PC-9 (cell line): ENCODE measurements around the gene DICER1.

Source experiments
- EZH2 ChIP-seq: fragments of 200-600 bp; sonication (generic); IDR thresholded peaks from 2 replicates; pipeline ENCODE4 v1.8.0; 2017; ENCODE audit warnings: antibody characterized with exemption, low read depth
- TF ChIP-seq, protein P1 (sequence below): fragments of 200-600 bp; sonication (generic); conservative IDR thresholded peaks from 2 replicates; pipeline ENCODE4 v1.6.1; 2017; ENCODE audit warnings: mixed run types, antibody characterized with exemption, mild to moderate bottlenecking, moderate library complexity

DNA sequence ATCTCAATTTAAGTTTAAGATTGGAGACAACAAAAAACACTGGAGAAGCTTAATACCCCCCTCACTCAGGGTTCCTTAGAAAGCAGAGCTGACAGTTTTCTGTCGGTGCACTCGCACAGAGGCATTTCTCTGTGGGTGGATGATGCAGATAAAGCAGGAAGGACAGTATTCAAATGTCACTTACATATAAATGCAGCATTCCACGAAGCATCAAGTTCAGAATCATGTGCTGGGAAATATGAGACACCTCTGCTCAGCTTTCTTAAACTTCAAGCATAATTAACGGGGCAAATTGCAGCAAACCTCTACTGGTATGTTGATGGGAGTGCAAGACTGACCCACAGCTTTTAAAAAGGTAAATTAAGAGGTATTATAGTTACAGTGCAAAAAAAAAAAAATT is 68.7 kb downstream of the DICER1 start:
- TF ChIP-seq, protein P1, sequence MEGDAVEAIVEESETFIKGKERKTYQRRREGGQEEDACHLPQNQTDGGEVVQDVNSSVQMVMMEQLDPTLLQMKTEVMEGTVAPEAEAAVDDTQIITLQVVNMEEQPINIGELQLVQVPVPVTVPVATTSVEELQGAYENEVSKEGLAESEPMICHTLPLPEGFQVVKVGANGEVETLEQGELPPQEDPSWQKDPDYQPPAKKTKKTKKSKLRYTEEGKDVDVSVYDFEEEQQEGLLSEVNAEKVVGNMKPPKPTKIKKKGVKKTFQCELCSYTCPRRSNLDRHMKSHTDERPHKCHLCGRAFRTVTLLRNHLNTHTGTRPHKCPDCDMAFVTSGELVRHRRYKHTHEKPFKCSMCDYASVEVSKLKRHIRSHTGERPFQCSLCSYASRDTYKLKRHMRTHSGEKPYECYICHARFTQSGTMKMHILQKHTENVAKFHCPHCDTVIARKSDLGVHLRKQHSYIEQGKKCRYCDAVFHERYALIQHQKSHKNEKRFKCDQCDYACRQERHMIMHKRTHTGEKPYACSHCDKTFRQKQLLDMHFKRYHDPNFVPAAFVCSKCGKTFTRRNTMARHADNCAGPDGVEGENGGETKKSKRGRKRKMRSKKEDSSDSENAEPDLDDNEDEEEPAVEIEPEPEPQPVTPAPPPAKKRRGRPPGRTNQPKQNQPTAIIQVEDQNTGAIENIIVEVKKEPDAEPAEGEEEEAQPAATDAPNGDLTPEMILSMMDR, result no peak
- no peak for TF ChIP-seq EZH2
